ENCODE measurements around the gene PARD3. TPM values are rescaled to one million over a fixed set of nuclear protein-coding genes. Genes with fewer than 3 reads are reported as not detected.

The PARD3 gene
- total and polyA plus RNA-seq, 2 donors from 2014 or later, result 21.1 to 47.5 TPM

DNA sequence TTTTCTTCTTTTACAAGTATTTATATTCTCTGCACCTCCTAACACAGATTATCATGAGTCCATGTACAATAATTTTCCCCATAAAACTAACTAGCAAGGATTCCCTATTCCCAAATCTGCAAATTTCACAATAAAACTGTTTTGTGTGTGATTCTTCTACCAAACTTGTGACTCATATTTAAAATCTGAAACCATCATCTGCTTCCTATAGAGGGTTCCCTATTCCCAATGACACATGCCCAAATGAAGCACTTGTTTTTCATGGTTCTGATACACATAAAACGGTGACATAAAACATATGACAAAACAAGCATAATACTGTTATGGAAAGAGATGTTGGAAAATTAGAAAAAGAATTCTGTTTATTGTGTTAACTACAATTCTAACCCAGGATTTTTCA lies 657.6 kb downstream of the PARD3 start:
- no peaks in the 10 kb centered on the region for H3K36me3 ChIP-seq (ENCODE audit: control insufficient read depth in 2 of 3, insufficient read depth in 3 of 3, low read length in 3 of 3)
- H3K4me1 ChIP-seq (ENCODE audit: control insufficient read depth in 2 of 3, insufficient read depth in 2 of 3, low read depth in 1 of 3, low read length in 3 of 3), result no peaks in the 10 kb centered on the region
- no peak overlapping the region for H3K9ac ChIP-seq (ENCODE audit: low read length in 3 of 3)
- H3K9me3 ChIP-seq (ENCODE audit: control insufficient read depth in 2 of 3, insufficient read depth in 1 of 3, low read length in 3 of 3), result no peaks in the 10 kb centered on the region
- DNase-seq (no peak), FAIRE-seq (no peak)
- no peak overlapping the region for H3K4me3 ChIP-seq (ENCODE audit: low read length in 3 of 3)
- H3K27me3 ChIP-seq (ENCODE audit: control insufficient read depth, insufficient read depth, low read length), result no peaks in the 10 kb centered on the region
- no peak overlapping the region for H3K27ac ChIP-seq (ENCODE audit: low read depth in 2 of 2, low read length in 2 of 2)
- intact Hi-C loops (cut with DNase I), result no loop called here
- TF ChIP-seq, protein P1, sequence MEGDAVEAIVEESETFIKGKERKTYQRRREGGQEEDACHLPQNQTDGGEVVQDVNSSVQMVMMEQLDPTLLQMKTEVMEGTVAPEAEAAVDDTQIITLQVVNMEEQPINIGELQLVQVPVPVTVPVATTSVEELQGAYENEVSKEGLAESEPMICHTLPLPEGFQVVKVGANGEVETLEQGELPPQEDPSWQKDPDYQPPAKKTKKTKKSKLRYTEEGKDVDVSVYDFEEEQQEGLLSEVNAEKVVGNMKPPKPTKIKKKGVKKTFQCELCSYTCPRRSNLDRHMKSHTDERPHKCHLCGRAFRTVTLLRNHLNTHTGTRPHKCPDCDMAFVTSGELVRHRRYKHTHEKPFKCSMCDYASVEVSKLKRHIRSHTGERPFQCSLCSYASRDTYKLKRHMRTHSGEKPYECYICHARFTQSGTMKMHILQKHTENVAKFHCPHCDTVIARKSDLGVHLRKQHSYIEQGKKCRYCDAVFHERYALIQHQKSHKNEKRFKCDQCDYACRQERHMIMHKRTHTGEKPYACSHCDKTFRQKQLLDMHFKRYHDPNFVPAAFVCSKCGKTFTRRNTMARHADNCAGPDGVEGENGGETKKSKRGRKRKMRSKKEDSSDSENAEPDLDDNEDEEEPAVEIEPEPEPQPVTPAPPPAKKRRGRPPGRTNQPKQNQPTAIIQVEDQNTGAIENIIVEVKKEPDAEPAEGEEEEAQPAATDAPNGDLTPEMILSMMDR (IDR thresholded peaks at IDR 0.05; ENCODE audit: borderline replicate concordance, extremely low read depth, insufficient read depth), result no peak

DNA sequence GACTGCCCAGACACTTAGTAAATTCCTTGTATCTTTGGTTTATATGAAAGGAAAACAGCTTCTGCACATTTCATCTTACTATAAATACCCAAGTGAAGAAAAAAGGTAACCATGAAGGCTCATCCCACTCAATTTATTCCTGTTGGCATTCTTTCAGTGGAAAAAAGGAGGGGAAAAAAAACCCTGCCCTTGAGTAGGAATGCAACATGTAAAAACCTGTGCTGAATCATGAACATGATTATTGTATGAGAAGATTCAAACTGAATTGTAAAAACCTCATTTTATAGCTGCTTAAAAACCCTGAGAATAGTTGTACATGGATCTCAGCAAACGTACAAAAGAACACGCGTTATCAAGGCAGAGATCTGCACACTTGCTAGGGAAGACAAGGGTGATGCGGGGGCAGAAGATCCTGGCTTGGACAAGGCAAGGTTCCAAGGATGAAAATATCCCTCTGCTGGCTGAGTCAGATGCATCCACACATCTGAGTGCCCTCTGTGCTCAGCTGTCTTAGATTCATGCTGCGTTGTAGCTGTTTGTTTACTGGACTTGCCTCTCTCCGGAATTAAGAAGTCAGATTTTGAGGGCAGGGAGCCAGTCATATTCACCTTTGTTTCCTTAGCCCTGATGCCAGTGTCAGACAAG lies 658.2 kb downstream of the PARD3 start:
- Histone ChIP-seq H3K36me3 (ENCODE audit: control insufficient read depth in 2 of 3, insufficient read depth in 3 of 3, low read length in 3 of 3) (no peaks in the 10 kb centered on the region), H3K9me3 (ENCODE audit: control insufficient read depth in 2 of 3, insufficient read depth in 1 of 3, low read length in 3 of 3) (no peaks in the 10 kb centered on the region), H3K4me1 (ENCODE audit: control insufficient read depth in 2 of 3, insufficient read depth in 2 of 3, low read depth in 1 of 3, low read length in 3 of 3) (no peaks in the 10 kb centered on the region), H3K27ac (ENCODE audit: low read depth in 2 of 2, low read length in 2 of 2) (no peak overlapping the region), H3K27me3 (ENCODE audit: control insufficient read depth, insufficient read depth, low read length) (no peaks in the 10 kb centered on the region), H3K9ac (ENCODE audit: low read length in 3 of 3) (no peak overlapping the region), H3K4me3 (ENCODE audit: low read length in 3 of 3) (no peak overlapping the region)
- intact Hi-C loops (cut with DNase I), result no loop called here
- TF ChIP-seq, protein P1 (IDR thresholded peaks at IDR 0.05; ENCODE audit: borderline replicate concordance, extremely low read depth, insufficient read depth), result no peak
- DNase-seq (no peak), FAIRE-seq (no peak)

DNA sequence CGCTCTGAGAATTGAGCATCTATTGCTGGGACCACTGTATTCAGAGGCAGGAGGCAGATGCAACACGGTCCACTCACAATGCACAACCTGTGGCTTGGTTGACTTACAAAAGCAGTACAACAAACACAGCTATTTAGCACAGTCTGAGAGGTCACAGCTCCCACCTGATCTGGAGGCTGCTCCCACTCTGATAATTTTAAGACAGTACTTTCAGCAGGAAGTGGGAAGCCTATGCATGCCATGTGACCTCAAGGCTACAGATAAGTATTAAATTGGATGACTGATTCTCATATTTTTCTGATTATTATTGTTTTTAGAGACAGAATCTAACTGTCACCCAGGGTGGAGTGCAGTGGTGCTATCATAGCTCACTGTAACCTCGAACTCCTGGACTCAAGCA lies 659.3 kb downstream of the PARD3 start:
- DNase-seq (no peak), FAIRE-seq (no peak)
- intact Hi-C loops (cut with DNase I), result no loop called here
- Histone ChIP-seq H3K4me1 (ENCODE audit: control insufficient read depth in 2 of 3, insufficient read depth in 2 of 3, low read depth in 1 of 3, low read length in 3 of 3) (no peaks in the 10 kb centered on the region), H3K9me3 (ENCODE audit: control insufficient read depth in 2 of 3, insufficient read depth in 1 of 3, low read length in 3 of 3) (no peaks in the 10 kb centered on the region), H3K27ac (ENCODE audit: low read depth in 2 of 2, low read length in 2 of 2) (no peak overlapping the region), H3K36me3 (ENCODE audit: control insufficient read depth in 2 of 3, insufficient read depth in 3 of 3, low read length in 3 of 3) (no peaks in the 10 kb centered on the region), H3K27me3 (ENCODE audit: control insufficient read depth, insufficient read depth, low read length) (no peaks in the 10 kb centered on the region), H3K4me3 (ENCODE audit: low read length in 3 of 3) (no peak overlapping the region), H3K9ac (ENCODE audit: low read length in 3 of 3) (no peak overlapping the region)
- TF ChIP-seq, protein P1 (IDR thresholded peaks at IDR 0.05; ENCODE audit: borderline replicate concordance, extremely low read depth, insufficient read depth), result no peak

All from kidney (tissue), 14 donors.